ENCODE measurements around the gene PCDHGA10. TPM values are rescaled to one million over a fixed set of nuclear protein-coding genes. Genes with fewer than 3 reads are reported as not detected.
"Not testable (repeated sequence)": the region's sequence is repeated elsewhere in the genome, so short reads cannot be mapped to it uniquely, and the experiment has no call there.

PCDHGA10 gene
- total RNA-seq, 1 donor from 2014 or later: 4.2 TPM

GRCh38 chr5:141392429-141393198 is 20.2 kb upstream of the PCDHGA10 start, which contains the start of gene PCDHGA8:
Gene PCDHGA8 (plus strand): TSS chr5:141392633. CDS start chr5:141392814, 181 bp downstream.
- no peak for DNase-seq (ENCODE audit: low spot score)

DNA sequence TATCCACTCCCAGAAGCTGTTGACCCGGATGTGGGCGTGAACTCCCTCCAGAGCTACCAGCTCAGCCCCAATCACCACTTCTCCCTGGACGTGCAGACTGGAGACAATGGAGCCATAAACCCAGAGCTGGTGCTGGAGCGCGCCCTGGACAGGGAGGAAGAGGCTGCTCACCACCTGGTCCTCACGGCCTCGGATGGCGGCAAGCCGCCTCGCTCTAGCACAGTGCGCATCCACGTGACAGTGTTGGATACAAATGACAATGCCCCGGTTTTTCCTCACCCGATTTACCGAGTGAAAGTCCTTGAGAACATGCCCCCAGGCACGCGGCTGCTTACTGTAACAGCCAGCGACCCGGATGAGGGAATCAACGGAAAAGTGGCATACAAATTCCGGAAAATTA is 19.5 kb upstream of the PCDHGA10 start:
- DNase-seq (ENCODE audit: low spot score): no peak

GRCh38 chr5:141394401-141395187 is 18.2 kb upstream of the PCDHGA10 start:
- not testable (repeated sequence) for DNase-seq (ENCODE audit: low spot score)

DNA sequence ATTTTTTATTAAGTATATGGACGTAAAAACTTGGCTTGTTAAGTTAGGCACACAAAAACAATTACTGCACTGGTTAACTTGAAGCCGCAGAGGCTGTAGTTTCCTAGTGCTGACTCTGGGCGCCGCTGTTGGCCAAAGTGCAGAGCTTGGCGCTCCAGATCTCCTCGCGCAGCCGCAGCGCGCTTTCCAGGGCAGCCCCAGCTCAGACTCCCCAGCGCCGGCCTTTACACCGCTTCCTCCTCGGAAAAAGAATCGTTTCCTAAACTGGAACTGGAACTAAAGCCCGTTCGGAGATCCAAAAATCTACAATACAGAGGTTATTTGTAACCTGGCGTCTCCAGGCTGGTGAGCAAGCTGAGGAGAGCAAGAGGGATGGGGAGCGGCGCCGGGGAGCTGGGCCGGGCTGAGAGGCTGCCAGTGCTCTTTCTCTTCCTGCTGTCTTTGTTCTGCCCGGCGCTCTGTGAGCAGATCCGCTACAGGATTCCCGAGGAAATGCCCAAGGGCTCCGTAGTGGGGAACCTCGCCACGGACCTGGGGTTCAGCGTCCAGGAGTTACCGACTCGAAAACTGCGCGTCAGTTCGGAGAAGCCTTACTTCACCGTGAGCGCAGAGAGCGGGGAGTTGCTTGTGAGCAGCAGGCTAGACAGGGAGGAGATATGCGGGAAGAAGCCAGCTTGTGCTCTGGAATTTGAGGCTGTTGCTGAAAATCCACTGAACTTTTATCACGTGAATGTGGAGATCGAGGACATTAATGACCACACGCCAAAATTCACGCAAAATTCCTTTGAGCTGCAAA is 14.8 kb upstream of the PCDHGA10 start, which contains the start of gene PCDHGB5:
PCDHGB5 (plus strand) TSS at position 192 of the 796 bp plus-strand sequence; CDS start at position 373, 181 bp downstream.
- DNase-seq (ENCODE audit: low spot score): not testable (repeated sequence)

- no peak for DNase-seq (ENCODE audit: low spot score)
These were observed 14.2 kb upstream of the PCDHGA10 start for GRCh38 chr5:141398608-141399007.

DNA sequence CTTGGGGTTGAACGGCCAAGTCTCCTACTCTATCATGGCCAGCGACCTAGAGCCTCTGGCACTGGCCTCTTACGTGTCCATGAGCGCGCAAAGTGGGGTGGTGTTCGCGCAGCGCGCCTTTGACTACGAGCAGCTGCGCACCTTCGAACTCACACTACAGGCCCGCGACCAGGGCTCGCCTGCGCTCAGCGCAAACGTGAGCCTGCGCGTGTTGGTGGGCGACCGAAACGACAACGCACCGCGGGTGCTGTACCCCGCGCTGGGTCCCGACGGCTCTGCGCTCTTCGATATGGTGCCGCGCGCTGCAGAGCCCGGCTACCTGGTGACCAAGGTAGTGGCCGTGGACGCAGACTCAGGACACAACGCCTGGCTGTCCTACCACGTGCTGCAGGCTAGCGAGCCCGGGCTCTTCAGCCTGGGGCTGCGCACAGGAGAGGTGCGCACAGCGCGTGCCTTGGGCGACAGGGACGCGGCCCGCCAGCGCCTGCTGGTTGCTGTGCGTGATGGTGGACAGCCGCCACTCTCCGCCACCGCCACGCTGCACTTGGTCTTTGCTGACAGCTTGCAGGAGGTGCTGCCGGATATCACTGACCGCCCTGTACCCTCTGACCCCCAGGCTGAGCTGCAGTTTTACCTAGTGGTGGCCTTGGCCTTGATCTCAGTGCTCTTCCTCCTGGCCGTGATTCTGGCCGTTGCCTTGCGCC is 13.1 kb upstream of the PCDHGA10 start:
- no peak for DNase-seq (ENCODE audit: low spot score)

DNA sequence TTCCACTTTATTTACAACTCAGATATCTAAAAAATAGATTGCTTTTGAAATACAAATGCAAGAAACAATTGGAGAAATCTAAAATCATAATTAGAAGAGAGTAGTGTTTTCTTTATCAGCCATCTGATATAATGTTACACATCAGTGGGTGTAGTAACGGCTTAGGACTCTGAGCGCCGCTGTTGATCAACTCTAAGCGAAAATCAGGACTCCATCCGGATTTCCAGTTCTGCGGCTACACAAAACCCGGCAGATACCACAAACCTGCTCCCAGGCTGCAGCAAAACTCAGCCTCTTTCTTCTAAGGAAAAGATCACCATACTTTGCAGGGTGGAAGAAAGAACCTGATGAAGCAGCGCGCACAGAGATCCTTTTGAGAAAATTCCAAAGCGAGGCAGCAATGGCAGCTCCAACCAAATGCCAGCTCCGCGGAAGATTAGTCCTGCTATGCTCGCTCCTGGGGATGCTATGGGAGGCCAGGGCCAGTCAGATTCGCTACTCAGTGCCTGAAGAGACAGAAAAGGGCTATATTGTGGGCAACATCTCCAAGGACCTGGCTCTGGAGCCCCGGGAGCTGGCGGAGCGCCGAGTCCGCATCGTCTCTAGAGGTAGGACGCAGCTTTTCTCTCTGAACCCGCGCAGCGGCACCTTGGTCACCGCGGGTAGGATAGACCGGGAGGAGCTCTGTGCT is 10.1 kb upstream of the PCDHGA10 start, which contains the start of gene PCDHGA9:
PCDHGA9 (plus strand) TSS at position 226 of the 691 bp plus-strand sequence; CDS start at position 401, 175 bp downstream.
- no peak for DNase-seq (ENCODE audit: low spot score)

GRCh38 chr5:141403387-141403786 is 9.4 kb upstream of the PCDHGA10 start:
- DNase-seq (ENCODE audit: low spot score): no peak

GRCh38 chr5:141407790-141408505 is 4.8 kb upstream of the PCDHGA10 start, which contains the start of gene PCDHGB6:
Gene PCDHGB6 (plus strand): TSS chr5:141408021. CDS start chr5:141408203, 182 bp downstream.
- DNase-seq (ENCODE audit: low spot score): peak; percentile 79

DNA sequence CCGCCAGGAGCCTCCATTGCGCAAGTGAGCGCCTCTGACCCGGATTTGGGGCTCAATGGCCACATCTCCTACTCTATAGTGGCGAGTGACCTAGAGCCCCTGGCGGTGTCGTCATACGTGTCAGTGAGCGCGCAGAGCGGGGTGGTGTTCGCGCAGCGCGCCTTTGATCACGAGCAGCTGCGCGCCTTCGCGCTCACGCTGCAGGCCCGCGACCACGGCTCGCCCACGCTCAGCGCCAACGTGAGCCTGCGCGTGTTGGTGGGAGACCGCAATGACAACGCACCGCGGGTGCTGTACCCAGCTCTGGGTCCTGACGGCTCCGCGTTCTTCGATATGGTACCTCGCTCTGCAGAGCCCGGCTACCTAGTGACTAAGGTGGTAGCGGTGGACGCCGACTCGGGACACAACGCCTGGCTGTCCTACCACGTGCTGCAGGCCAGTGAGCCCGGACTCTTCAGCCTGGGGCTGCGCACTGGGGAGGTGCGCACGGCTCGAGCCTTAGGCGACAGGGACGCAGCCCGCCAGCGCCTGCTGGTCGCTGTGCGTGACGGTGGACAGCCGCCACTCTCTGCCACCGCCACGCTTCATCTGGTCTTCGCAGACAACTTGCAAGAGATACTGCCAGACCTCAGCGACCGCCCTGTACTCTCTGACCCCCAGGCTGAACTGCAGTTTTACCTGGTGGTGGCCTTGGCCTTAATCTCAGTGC is 3.0 kb upstream of the PCDHGA10 start:
- peak; percentile 72 for DNase-seq (ENCODE audit: low spot score)

GRCh38 chr5:141411575-141411974 is 1.2 kb upstream of the PCDHGA10 start:
- DNase-seq (ENCODE audit: low spot score): no peak

GRCh38 chr5:141413540-141414069 is 818 bp downstream of the PCDHGA10 start:
- peak; percentile 87 for DNase-seq (ENCODE audit: low spot score)

GRCh38 chr5:141414548-141415274 is 1.9 kb downstream of the PCDHGA10 start:
- DNase-seq (ENCODE audit: low spot score): peak; percentile 60

GRCh38 chr5:141415275-141415618 is 2.5 kb downstream of the PCDHGA10 start:
- DNase-seq (ENCODE audit: low spot score): not testable (repeated sequence)

- peak; percentile 87 for DNase-seq (ENCODE audit: low spot score)
These were observed 4.8 kb downstream of the PCDHGA10 start, which contains the start of gene PCDHGB7 for GRCh38 chr5:141417494-141418172. Gene PCDHGB7 (plus strand): TSS chr5:141417677. CDS start chr5:141417860, 183 bp downstream.

DNA sequence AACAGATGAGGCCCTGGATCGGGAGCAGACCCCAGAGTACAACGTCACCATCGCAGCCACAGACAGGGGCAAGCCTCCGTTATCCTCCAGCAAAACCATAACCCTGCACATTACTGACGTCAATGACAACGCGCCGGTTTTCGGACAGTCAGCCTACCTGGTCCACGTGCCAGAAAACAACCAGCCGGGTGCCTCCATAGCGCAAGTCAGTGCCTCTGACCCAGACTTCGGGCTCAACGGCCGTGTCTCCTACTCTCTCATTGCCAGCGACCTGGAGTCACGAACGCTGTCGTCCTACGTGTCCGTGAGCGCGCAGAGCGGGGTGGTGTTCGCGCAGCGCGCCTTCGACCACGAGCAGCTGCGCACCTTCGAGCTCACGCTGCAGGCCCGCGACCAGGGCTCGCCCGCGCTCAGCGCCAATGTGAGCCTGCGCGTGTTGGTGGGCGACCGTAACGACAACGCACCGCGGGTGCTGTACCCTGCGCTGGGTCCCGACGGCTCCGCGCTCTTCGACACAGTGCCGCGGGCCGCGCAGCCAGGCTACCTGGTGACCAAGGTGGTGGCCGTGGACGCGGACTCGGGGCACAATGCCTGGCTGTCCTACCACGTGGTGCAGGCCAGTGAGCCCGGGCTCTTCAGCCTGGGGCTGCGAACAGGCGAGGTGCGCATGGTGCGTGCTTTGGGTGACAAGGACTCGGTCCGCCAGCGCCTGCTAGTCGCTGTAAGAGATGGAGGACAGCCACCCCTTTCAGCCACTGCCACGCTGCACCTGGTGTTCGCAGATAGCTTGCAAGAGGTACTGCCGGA is 6.5 kb downstream of the PCDHGA10 start:
- no peak for DNase-seq (ENCODE audit: low spot score)
